Uterus (tissue), 4 donors: ENCODE measurements around the gene SMARCA2. TPM values are rescaled to one million over a fixed set of nuclear protein-coding genes. Genes with fewer than 3 reads are reported as not detected.

ENCODE experiments used
- DNase-seq, 2 donors: peaks; one replicate each; pipeline ENCODE4 v3.0.0-alpha.2; 2019 to 2020
- H3K27ac ChIP-seq, 2 donors: fragments of 200-600 bp; sonication (generic); 1 replicate in 1 of 2; 2 replicates in 1 of 2; pipeline ENCODE4 v1.5.1; 2016 to 2018
- H3K27me3 ChIP-seq, 2 donors: fragments of 200-600 bp; sonication (generic); one replicate each; pipeline ENCODE4 v1.5.1; 2018 to 2019; ENCODE audit warnings: control low read depth in 1 of 2
- H3K36me3 ChIP-seq, 2 donors: fragments of 200-600 bp; sonication (generic); one replicate each; pipeline ENCODE4 v1.5.1; 2019; ENCODE audit warnings: control low read depth in 1 of 2
- H3K4me1 ChIP-seq, 2 donors: fragments of 200-600 bp; sonication (generic); one replicate each; pipeline ENCODE4 v1.5.1; 2018 to 2019; ENCODE audit warnings: control low read depth in 1 of 2
- H3K4me3 ChIP-seq, 2 donors: fragments of 200-600 bp; sonication (generic); 1 replicate in 1 of 2; 2 replicates in 1 of 2; pipeline ENCODE4 v1.5.1; 2018 to 2019; ENCODE audit warnings: mild to moderate bottlenecking in 1 of 2
- H3K9me3 ChIP-seq, 2 donors: fragments of 200-600 bp; sonication (generic); one replicate each; pipeline ENCODE4 v1.5.1; 2019; ENCODE audit warnings: control low read depth in 1 of 2
- CTCF ChIP-seq, 4 experiments: fragments of 200-600 bp in 2 of 4; fragments of 450-650 bp in 2 of 4; sonication (generic) in 2 of 4; IDR thresholded peaks; one replicate each; pipeline ENCODE4 v1.5.1; 2016 to 2019; ENCODE audit warnings: antibody characterized with exemption in 4 of 4, mild to moderate bottlenecking in 2 of 4, moderate library complexity in 1 of 4
- POLR2A ChIP-seq, 2 donors: fragments of 450-650 bp; IDR thresholded peaks; one replicate each; pipeline ENCODE4 v1.6.1; 2016; ENCODE audit warnings: antibody characterized with exemption in 2 of 2, mild to moderate bottlenecking in 1 of 2, moderate library complexity in 1 of 2
- intact Hi-C: fragments of 100-400 bp; cut with DNase I; formaldehyde crosslinking; loops from one replicate; pipeline ENCODE4 v1.15.1; 2023; ENCODE audit warnings: low total_unique reads
- total RNA-seq, 4 donors: library from RNA; depleted of rRNA in 3 of 4; stranded (reverse); fragments of >200 nt in 3 of 4; gene quantifications; one replicate each; pipeline versions ENCODE4 v1.1.0 to v1.2.4, GENCODE V29; 2014 to 2023
- donor health status: DM: yes; HTN: yes; CAD: no.

The SMARCA2 gene
- total RNA-seq, 4 donors from 2014 or later: 51.7 to 251 (median 214) TPM

GRCh38 chr9:2173861-2174260 lies 158.7 kb downstream of the SMARCA2 start:
- H3K9me3 ChIP-seq: no peaks in the 10 kb centered on the region
- H3K36me3 ChIP-seq: no peaks in the 10 kb centered on the region
- no peak overlapping the region for H3K27ac ChIP-seq
- TF ChIP-seq CTCF (IDR thresholded peaks at IDR 0.05) (no peak), POLR2A (IDR thresholded peaks at IDR 0.05) (no peak)
- no peak for DNase-seq
- no peaks in the 10 kb centered on the region for H3K27me3 ChIP-seq
- no peaks in the 10 kb centered on the region for H3K4me1 ChIP-seq
- H3K4me3 ChIP-seq: no peak overlapping the region
- intact Hi-C loops: no loop called here

- no peak for TF ChIP-seq CTCF (IDR thresholded peaks at IDR 0.05)
- TF ChIP-seq POLR2A (IDR thresholded peaks at IDR 0.05): no peak
- Histone ChIP-seq H3K4me1 (no peaks in the 10 kb centered on the region), H3K36me3 (no peaks in the 10 kb centered on the region), H3K27me3 (no peaks in the 10 kb centered on the region), H3K9me3 (no peaks in the 10 kb centered on the region), H3K4me3 (no peak overlapping the region), H3K27ac (no peak overlapping the region)
- DNase-seq: no peak
- intact Hi-C loops: no loop called here
Observed at GRCh38 chr9:2174306-2174705, 159.2 kb downstream of the SMARCA2 start.

- H3K9me3 ChIP-seq: no peaks in the 10 kb centered on the region
- intact Hi-C loops: no loop called here
- no peak overlapping the region for H3K4me3 ChIP-seq
- H3K27ac ChIP-seq: no peak overlapping the region
- no peaks in the 10 kb centered on the region for H3K27me3 ChIP-seq
- no peaks in the 10 kb centered on the region for H3K36me3 ChIP-seq
- DNase-seq: no peak
- no peaks in the 10 kb centered on the region for H3K4me1 ChIP-seq
- TF ChIP-seq CTCF (IDR thresholded peaks at IDR 0.05) (no peak), POLR2A (IDR thresholded peaks at IDR 0.05) (no peak)
Observed at GRCh38 chr9:2174911-2175310, 159.8 kb downstream of the SMARCA2 start.

GRCh38 chr9:2177121-2177520 lies 162.0 kb downstream of the SMARCA2 start:
- Histone ChIP-seq H3K27me3 (no peaks in the 10 kb centered on the region), H3K36me3 (no peaks in the 10 kb centered on the region), H3K27ac (no peak overlapping the region), H3K4me3 (no peak overlapping the region), H3K4me1 (no peaks in the 10 kb centered on the region), H3K9me3 (no peaks in the 10 kb centered on the region)
- intact Hi-C loops: no loop called here
- TF ChIP-seq CTCF (IDR thresholded peaks at IDR 0.05): no peak
- no peak for TF ChIP-seq POLR2A (IDR thresholded peaks at IDR 0.05)
- no peak for DNase-seq

- Histone ChIP-seq H3K27me3 (no peaks in the 10 kb centered on the region), H3K4me3 (no peak overlapping the region), H3K27ac (no peak overlapping the region), H3K36me3 (no peaks in the 10 kb centered on the region), H3K9me3 (no peaks in the 10 kb centered on the region), H3K4me1 (no peaks in the 10 kb centered on the region)
- TF ChIP-seq POLR2A (IDR thresholded peaks at IDR 0.05): no peak
- TF ChIP-seq CTCF (IDR thresholded peaks at IDR 0.05): no peak
- intact Hi-C loops: no loop called here
- no peak for DNase-seq
Observed at GRCh38 chr9:2178034-2178734, 163.0 kb downstream of the SMARCA2 start.
